CD4-positive, alpha-beta T cell treated with Interferon gamma for 1 hour (primary cell): ENCODE data around the gene COL23A1.

Source experiments
- DNase-seq: peaks from one replicate; pipeline ENCODE4 v3.0.0-alpha.2; 2020

Gene COL23A1

DNA sequence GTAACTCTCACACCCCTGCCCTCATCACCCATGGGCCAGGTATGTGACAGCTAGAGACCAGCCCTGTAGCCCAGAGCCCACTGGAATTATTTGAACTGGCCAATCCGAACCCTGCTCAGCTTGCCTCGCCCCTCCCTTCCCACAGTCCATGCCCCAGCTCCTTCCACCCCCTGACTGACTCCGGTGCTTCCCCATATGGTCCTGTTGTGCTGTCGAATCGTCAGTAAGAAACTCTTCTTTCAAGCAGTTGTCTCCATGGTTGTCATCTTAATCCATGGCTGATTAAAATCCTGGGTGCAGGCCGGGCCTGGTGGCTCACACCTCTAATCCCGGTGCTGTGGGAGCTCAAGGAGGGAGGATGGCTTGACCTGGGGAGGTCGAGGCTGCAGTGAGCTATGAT, 118.5 kb downstream of the COL23A1 start:
- DNase-seq: no peak

DNA sequence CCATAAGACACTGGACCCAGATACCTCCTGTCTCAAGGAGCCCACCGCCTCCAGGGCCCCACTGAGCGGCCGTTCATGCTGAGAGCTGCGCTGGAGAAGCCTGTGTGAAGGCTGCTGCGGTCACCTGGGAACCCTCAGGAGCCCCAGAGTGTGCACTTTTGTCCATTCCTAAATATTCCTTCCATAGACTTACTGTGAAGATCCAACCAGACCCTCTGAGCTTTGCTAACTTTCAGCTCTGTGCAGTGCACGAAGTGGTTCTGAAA, 119.5 kb downstream of the COL23A1 start:
- no peak for DNase-seq

DNA sequence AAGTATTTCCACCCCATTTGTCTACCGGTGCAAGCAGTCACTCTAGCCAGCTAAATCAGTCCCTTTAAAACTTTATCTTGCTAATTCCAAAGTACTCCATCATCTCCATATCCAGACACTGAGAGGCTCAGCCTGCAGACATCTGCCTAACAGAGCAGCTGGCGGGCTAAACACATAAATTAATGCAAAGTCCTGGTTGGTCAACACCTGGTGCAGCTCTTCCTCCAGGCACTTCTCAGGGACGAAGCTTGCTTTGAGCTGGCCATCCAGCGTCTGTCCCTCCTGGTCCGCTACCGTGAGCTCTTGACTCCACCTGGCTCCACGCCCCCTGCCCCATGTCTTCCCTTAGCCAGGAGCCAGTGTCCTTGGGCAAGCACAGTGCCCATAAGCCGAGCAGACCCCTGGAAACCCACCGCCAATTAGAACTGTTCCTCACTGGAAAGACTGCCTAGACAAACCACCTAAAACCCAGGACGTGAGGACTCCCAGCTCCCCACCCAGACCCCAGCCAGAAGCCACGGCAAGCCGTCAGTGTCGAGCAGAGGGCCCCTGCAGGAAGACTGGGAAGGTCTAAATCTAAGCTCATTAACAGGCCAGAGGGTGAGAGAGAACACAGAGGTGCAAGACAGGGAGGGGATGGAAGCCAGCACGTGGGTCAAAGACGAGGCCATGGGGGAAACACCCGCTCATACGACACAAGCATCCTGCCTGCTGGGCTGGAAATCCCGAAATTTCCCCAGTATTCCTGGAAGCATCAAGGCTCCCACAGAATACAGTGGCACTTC, 120.0 kb downstream of the COL23A1 start:
- DNase-seq: no peak

DNA sequence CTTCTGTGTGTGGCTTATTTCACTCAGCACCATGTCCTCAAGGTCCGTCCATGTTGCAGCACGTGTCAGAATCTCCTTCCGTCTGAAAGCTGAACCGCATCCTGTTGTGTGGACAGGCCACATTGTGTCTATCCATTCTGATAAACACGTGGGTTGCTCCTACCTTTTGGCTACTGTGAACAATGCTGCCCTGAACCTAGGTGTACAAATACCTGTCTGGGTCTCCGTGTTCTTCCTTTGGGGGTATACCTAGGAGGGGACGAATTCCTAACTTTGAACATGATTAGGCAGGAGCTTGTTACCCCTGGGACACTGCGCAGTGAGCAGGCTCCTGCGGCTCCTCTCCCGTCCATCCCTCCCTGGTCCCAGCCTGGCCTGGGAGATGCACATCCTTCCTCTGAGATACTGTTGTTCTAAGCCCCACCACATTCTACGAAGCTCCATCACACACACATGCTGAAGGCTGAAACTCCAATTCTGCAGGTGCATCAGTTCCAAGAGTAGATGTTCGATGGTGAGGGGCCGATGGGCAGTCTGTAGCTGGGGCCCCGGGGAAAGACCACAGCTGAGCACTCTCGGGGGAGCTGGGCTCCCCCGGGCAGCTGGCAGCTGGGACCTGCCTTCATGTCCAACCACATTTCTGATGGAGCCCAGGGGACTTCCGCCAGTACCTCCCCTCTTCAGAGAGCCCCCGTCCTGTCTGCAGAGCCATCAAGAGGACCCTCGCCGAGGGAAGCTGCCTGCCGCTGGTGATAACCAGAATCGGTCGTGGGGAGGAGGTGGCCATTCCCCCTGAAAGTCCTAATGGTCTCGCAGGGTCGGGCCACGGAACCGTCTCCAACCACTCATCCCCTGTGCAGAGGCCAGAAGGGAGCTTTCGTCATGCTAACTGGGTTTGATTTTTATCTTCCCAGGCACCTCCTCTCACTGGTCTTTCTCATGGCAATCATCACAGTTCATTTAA, 120.9 kb downstream of the COL23A1 start:
- DNase-seq: no peak

DNA sequence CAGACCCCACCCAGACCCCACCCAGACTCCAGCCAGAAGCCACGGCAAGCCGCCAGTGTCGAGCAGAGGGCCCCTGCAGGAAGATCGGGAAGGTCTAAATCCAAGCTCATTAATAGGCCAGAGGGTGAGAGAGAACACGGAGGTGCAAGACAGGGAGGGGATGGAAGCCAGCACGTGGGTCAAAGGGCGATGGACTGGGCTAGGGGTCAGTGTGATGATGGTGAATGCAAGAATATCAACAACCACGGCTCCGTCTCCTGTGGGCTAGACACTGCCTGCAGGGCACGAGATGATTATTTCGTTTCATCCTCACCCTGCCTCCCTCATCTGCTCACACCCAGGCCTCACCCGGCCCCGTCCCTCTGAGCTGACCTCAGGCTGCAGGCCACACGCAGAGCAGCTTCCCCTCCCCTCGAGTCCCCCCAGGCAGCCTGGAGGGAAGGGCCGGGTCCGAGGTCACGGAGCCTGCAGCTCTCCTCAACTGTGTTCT, 122.0 kb downstream of the COL23A1 start:
- DNase-seq: no peak

DNA sequence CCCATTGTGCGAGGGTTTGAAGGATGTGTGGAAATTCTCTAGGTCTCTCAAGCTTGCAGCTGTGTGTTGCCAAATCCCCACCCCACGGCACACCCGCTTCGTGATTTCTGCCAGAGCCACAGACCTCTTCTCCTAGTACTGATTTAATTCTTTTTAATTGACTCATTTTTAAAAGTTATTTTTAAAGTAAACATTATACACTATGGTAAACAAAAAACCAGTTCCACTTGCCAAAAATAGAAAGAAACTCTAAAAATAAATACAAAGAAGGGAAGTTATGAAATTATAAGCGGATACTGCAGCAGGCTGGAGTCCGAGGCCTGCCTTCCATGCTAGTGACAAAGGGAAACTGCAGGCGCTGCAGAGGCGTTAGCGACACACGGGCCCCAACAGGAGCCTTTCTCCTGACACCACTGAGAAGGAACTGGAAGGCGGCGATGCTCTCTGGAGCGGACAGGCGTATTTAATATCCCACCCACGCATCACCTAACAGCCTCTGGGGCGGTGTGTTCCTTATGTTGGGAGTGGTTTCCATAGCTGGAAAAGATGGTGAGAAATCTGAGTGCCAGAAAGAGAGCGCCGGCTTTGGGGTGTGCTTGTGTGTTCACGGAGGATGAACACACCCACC, 122.5 kb downstream of the COL23A1 start:
- peak; percentile 35 for DNase-seq

DNA sequence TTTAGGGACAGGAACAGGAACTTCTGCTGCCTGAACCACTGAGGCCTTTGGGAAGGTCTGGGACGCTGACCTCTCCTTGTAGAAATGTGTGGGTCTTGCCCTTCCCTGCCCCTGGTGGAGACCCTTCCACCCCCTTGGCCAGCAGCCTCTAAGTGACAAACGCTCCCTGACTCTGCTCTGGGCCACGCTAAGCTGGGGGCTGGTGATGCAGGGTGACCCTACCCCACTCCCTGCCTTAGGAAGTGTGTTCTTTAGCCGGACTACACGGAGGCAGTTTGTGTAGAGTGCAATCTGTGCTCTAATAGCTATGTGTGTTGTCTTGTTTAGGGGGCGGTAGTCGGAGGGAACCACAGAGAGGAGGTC, 123.0 kb downstream of the COL23A1 start:
- DNase-seq: no peak

DNA sequence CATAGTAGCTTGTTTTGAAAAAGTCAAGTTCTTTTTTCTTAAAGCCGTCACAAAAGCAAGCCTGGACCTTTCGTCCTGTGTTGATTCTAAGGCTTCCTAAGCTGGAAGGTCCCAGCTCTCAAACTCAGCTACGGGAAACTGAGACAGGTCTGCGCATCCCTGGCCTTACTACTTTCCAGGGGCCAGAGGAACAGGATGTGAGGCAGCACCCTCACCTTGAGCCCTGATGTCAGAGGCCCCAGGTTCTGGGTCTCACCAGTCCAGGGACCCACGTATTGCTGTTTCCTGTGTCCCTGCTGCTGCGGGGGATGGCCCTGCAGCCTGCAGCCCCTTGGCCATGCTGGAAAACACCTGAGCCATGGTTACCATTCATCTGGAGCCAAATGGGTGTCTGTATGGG, 123.9 kb downstream of the COL23A1 start:
- no peak for DNase-seq

DNA sequence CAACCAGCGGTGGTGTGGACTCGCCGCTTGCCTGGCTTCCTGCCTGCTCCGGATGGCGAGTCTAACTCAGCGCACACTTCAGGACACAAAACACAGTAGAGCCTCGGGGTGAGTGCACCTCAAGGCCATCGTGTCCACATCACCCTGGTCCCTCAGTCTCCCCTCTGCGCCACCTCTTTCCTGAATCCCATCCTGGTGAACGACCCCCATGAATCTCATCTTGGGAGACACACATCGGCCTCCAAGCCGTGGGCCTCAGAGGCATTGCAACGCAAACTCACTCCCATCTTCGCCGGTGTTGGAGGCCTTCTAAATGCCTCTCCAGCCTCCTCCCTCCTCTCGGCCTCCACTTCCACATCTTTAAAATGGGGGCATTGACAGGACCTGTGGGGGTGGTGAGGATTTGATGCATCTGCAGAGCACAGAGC, 124.3 kb downstream of the COL23A1 start:
- no peak for DNase-seq

DNA sequence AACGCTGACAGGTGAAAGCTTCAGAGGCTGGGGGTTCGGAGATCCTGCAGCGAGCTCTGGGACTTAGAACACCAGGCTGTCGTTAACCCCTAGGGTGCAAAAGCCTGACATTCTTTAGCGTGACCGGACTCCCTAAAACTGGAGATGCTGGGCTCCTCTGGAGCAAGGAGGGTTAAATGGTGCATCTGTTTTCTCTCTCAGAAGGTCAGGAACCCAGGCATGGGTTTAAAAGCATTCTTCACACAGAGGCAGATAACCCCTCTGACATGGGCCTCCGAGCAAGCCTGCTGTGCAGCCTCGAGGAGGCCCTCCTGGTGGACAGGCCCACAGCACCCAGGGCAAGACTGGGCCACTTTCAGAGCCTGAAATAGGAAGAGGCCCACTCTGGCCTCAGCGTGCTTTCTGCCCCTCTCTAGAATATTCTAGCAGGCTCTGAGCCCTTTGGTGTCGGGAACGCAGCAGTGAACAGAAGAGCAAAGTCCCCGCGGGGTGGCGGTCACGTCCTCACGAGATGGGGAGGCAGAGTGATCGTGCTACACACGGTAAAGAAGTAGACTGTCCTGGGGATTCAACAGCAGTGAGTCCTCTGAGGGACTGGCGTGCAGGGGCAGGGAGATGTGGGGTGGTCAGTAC, 124.8 kb downstream of the COL23A1 start:
- no peak for DNase-seq

DNA sequence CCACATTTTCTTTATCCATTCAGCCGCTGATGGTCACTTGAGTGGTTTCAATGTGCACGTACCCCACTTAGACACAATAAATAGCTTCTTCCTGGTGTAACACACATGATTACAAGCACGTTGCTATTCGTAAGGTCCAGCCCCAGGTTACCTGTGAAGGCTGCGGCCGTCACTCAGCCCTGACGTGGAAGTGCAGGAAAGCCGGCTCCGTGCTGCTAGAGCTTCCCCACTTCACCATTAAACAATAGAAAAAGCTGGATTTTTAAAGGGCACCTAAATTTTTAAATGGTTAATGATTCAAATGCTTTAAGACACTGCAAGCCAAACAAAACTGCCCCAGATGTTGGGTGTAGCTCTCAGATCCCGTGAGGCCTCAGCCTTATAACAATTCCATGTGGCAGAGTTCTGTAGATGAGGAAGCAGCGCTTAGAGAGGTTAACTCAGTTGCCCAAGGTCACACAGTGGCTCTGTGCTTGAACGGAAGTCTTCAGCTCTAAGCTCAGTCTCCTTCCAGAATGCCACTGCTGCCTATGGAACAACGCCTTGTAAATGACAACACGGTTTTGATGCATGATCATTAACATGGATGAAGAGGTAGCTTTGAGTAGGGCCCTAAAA, 125.7 kb downstream of the COL23A1 start:
- DNase-seq: no peak

DNA sequence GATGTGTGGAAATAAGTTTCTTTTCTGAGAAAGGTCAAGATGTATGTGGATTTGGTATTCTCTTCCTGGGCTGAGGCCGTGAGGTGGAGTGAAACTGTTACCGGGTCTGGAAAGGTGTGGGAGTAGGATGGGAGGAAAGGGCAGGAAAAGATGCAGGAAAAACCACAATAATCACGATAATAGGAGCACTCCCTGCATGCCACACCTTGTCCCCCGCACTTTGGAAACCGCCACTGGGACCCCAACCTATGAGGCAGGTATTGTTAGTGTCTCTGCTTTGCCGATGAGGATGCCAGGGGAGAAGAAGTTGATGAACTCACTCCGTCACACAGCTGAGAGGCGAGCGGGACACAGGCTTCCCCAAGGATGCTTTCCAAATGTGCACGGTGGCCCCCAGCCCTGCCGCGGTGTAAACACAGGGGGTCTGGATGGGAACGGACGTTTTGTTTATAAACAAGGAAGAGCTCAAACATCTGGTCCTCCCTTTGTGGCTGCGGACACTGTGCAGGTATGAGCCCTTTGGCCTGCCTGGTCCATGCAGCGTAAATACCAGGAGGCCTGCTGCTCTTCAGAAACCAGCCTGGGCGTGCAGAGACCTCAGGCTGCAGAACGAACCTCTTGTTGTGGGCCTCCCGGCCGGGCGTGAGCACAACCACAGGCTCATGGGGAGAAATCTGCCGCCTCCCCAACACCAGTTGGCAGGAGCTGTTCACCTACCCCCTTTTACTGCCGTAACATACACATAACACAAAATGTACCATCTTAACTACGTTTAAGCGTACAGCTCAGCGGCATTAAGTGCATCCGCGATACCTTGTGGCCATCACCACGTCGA, 126.7 kb downstream of the COL23A1 start:
- no peak for DNase-seq

DNA sequence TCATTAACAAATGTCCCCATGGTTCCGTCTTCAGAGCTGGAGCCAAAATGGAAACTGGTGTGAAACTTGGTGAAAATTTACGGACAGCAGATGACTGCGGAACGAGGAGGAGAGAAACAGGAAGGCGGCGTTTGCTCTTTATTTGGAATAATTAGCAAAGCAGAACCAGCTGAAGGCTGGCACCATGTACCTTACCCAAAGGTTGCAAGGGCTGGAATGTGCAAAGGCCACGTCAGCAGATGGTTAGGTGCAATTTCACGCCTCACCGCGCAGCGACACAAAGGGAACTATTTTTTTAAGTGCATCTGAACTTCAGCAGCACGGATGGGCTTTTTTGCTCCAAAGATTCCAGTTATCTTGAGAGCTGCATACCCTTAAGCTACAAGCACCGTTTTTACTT, 127.4 kb downstream of the COL23A1 start:
- DNase-seq: no peak

DNA sequence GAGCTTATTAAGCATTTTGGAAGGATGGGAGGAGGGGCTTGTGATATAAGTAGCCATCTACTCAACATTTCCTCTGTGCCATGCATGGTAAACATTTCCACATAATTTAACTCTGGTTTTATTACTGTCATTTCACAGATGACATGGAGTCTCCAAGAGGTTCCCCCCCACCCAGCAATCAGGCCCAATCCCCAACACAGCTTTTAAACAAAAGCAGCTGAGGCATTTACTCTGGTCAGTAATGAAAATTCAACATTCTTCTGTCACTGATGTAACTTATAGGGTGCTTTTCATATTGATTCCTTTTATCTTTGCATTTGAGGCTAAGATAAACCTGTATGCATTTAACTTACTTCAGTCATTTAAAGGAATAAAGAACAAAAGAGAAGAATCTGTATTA, 128.1 kb downstream of the COL23A1 start:
- no peak for DNase-seq

DNA sequence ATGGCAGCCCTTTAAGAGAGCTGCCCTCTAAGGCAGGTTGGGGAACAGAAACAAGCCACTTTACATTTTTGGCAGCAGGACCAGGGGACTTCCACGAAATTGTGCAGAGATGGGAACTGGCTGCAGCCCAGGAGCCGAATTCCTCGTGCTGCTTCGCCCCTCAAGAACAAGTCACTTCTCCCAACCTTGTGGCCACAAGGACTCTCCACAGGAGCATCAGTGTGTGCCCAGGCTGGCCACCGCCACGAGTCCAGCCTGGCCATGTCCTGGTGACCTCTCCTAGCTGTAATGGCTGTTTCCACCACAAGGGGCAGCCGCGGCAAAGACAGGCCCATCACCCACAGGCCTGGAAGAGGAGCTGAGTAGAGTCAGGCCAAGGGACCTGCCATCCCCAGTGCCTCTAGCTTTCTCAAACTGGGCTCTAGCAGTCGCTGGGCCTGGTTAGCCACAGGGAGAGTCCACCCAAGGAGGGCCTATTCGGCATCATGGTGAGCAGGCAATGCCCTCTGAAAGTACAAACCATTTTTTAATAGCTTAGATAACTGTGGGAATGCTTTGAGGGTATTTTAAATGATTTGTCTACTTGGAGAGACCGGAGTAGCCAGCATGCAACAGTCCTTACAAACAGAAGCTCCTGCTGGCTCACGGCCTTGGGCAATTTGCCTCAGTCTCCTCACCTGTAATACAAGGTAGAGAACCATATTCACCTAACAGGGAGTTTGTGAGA, 129.0 kb downstream of the COL23A1 start:
- DNase-seq: peak; percentile 48

DNA sequence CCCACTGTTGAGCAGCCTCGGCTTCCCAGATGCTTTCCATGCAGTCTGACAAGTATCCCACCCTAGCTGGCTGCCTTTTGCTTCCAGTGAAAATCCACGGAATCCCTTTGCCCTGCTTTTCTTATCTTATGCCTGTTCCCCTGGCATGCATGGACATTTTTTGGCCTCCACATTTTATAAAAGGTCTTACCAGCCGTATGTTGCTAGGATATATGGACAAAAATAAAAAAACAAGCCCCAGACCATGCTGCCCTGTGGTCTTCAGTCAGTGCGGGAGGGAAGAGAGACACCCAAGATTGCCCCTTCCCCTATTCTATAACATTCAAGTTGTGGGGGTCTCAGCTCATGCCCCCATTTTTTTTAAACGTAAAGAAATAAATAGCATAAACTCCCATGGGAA, 129.6 kb downstream of the COL23A1 start:
- DNase-seq: no peak

DNA sequence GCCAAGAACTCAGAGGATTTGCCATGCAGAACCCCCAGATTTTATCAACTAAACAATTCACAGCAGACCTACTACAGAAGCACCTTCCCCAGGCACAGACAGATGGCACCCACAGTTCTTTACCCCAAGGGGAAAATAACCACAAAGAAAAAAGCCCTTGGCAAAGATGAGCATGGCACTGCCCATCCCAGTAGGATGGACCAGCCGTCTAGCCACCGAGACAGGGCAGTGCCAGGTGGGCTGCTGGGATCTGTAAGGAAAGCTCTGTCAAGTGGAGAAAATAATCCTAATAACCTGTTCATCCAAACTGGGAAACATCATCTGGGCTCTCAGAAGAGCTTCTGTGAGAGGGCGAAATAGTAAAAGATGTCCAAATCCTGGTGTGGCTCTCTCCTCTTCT, 130.0 kb downstream of the COL23A1 start:
- DNase-seq: no peak

DNA sequence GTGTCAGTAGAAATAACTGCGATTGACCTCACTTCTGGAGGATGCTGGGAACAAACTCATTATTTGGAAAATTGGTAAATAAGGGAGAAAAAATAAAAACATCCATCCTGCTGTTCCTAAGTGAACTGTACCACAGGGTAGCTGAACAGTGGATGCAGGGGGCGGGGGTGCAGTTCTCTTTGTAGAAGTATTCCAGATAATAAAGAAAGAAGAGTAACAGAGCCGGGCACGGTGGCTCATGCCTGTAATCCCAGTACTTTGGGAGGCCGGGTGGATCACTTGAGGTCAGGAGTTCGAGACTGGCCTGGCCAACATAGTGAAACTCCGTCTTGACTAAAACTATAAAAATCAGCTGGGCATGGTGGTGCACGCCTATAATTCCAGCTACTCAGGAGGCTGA, 132.1 kb downstream of the COL23A1 start:
- no peak for DNase-seq

DNA sequence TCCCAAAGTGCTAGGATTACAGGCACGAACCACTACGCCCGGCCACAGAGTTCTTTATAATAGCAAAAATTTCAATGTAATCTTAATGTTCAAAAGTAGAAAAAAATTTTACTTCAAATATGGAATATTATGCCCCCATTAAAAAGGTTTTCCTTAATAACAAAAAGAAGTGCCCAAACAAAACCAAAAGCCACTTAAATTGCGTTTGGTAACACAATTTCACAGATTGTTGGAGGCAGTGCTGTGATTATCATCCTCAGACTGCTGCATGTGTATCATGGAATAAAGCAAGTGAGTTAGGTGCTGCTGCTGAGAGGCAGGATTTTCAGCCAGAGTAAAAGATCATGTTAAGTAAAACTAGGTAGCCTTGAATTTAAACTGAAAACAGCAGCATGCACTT, 132.7 kb downstream of the COL23A1 start:
- DNase-seq: no peak

DNA sequence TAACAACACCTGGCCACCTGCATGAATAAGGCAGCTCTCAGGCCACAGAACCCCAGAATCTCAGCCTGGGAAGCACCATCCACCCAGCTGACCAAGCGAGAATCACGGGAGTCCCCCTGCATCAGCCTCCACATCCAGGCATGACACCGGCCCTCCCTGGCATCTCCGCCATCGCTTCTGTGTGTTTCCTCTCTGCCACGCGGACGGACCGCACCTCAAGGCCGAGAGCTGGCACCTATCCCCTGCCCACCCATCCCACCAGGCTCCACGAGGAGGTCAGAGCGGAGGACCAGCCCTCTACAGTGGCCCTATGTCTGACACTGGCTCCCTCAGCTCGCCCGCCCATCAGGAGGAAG, 134.7 kb downstream of the COL23A1 start:
- DNase-seq: no peak

DNA sequence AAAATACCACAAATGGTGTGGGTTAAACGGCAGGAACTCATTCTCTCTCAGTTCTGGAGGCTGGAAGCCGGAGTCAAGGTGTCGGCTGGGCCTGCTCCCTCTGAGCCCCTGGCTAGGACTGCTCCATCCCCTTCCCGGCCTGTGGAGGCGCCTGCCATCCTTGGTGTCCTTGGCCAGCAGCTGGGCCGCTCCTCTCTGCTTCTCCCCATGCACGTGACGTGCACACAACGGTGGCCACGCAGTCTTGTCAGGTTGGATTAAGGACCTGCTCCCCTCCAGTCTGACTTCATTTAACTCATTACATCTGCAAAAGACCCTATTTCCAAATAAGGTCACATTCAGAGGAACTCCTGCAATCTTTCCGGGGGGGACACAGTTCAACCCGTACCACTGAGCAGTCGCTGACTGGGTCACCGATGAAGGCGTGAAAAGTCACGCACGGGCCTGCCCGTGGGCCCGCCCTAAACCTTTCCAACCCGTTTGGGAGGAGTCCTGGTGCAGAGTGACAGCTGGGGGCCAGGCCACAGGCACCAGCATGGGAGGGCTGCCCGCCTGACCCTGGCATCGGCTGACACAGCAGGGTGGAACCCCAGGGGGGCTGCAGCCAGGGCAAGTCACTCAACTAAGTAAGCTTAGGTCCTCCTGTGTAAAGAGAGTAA, 135.2 kb downstream of the COL23A1 start:
- DNase-seq: no peak
